B cell (primary cell): Measurements from ENCODE around the gene RUNDC1. TPM values are rescaled to one million over a fixed set of nuclear protein-coding genes. Genes with fewer than 3 reads are reported as not detected.
A peak's percentile ranks its signal among the peaks of the same experiment; 100 is the strongest.

ENCODE experiments used
- ATAC-seq: fragments of 200-7000 bp; cut with Tn5 transposase; one replicate; pipeline ENCODE4 v1.10.0; 2021; ENCODE audit warnings: low read depth, mild to moderate bottlenecking, moderate number of reproducible peaks, moderate library complexity
- CTCF ChIA-PET: fragments of 350-600 bp; sonication (Branson Sonifier 250); formaldehyde crosslinking; loops from one replicate; lab custom pipeline; 2021; ENCODE audit warnings: antibody characterized with exemption, inconsistent platforms; lab: Charles Lee
- POLR2A ChIA-PET: fragments of 350-600 bp; sonication (Branson Sonifier 250); formaldehyde crosslinking; loops from one replicate; lab custom pipeline; 2021; ENCODE audit warnings: antibody characterized with exemption; lab: Charles Lee
- DNase-seq: peaks from one replicate; pipeline ENCODE4 v3.0.0; 2013
- H2AFZ ChIP-seq: 2 replicates; pipeline ENCODE4 v1.6.1; 2012; ENCODE audit warnings: mild to moderate bottlenecking, low read depth, low read length; ENCODE audit not compliant: insufficient read depth, poor library complexity, severe bottlenecking
- H3K27ac ChIP-seq, 2 donors: 1 replicate in 1 of 2; 2 replicates in 1 of 2; pipeline ENCODE4 v1.5.1; 2012 to 2013; ENCODE audit warnings: low read length in 2 of 2, mild to moderate bottlenecking in 2 of 2, moderate library complexity in 1 of 2
- H3K27me3 ChIP-seq, 4 experiments: fragments of 200-600 bp in 1 of 4; sonication (generic) in 1 of 4; replicated peaks in 1 of 4; 1 replicate in 2 of 4; 2 replicates in 2 of 4; pipeline versions ENCODE4 v1.6.1 to v1.7.0; 2013 to 2016; ENCODE audit warnings: low read length in 3 of 4, mild to moderate bottlenecking in 2 of 4, mixed read lengths in 1 of 4, moderate library complexity in 1 of 4; ENCODE audit not compliant: insufficient read depth in 4 of 4, control insufficient read depth in 3 of 4; ENCODE audit errors: control extremely low read depth in 1 of 4
- H3K36me3 ChIP-seq, 2 experiments: replicated peaks in 1 of 2; 1 replicate in 1 of 2; 2 replicates in 1 of 2; pipeline versions ENCODE4 v1.6.1 to v1.7.1; 2013; ENCODE audit warnings: low read length in 1 of 2; ENCODE audit not compliant: insufficient read depth in 2 of 2, control insufficient read depth in 1 of 2; ENCODE audit errors: control extremely low read depth in 1 of 2, extremely low read depth in 1 of 2
- H3K4me1 ChIP-seq, 2 donors: fragments of 200-600 bp in 1 of 2; sonication (generic) in 1 of 2; 1 replicate in 1 of 2; 2 replicates in 1 of 2; pipeline versions ENCODE4 v1.5.1 to v1.6.1; 2013 to 2017; ENCODE audit warnings: low read length in 2 of 2; ENCODE audit not compliant: control insufficient read depth in 2 of 2, insufficient read depth in 2 of 2
- H3K4me2 ChIP-seq: replicated peaks from 2 replicates; pipeline ENCODE3; 2012; ENCODE audit warnings: mild to moderate bottlenecking, low read depth, low read length; ENCODE audit not compliant: poor library complexity, severe bottlenecking
- H3K4me3 ChIP-seq, 5 experiments: fragments of 200-600 bp in 1 of 5; sonication (generic) in 1 of 5; 1 replicate in 3 of 5; 2 replicates in 2 of 5; pipeline versions ENCODE4 v1.5.1 to v1.7.0; 2011 to 2016; ENCODE audit warnings: low read length in 4 of 5, mild to moderate bottlenecking in 4 of 5, low read depth in 2 of 5, control low read depth in 1 of 5, moderate library complexity in 1 of 5; ENCODE audit not compliant: insufficient read depth in 1 of 5; ENCODE audit errors: control extremely low read depth in 1 of 5, extremely low read depth in 1 of 5
- H3K79me2 ChIP-seq: fragments of 200-600 bp; sonication (generic); one replicate; pipeline ENCODE4 v1.6.0; 2016; ENCODE audit warnings: low read length; ENCODE audit not compliant: control insufficient read depth, insufficient read depth
- H3K9ac ChIP-seq: fragments of 200-600 bp; sonication (generic); 2 replicates; pipeline ENCODE4 v1.6.1; 2017; ENCODE audit warnings: mild to moderate bottlenecking, low read length, moderate library complexity
- H3K9me3 ChIP-seq, 3 donors: one replicate each; pipeline versions ENCODE4 v1.6.1 to v1.7.1; 2013; ENCODE audit warnings: low read length in 2 of 3; ENCODE audit not compliant: control insufficient read depth in 2 of 3, insufficient read depth in 1 of 3; ENCODE audit errors: control extremely low read depth in 1 of 3
- H4K20me1 ChIP-seq: 2 replicates; pipeline ENCODE4 v1.6.0; 2012; ENCODE audit warnings: mild to moderate bottlenecking, low read length; ENCODE audit not compliant: insufficient read depth, control insufficient read depth, poor library complexity, severe bottlenecking
- H3K27ac Mint-ChIP-seq: one replicate; pipeline ENCODE4 v1.8.0; 2021; ENCODE audit warnings: mixed read lengths
- H3K27me3 Mint-ChIP-seq: one replicate; pipeline ENCODE4 v1.8.0; 2021; ENCODE audit warnings: mixed read lengths
- H3K4me1 Mint-ChIP-seq: one replicate; pipeline ENCODE4 v1.8.0; 2021; ENCODE audit warnings: mixed read lengths
- H3K4me3 Mint-ChIP-seq: one replicate; pipeline ENCODE4 v1.8.0; 2021; ENCODE audit warnings: mixed read lengths
- H3K9me3 Mint-ChIP-seq: one replicate; pipeline ENCODE4 v1.8.0; 2022; ENCODE audit warnings: mixed read lengths; ENCODE audit not compliant: insufficient read depth
- EZH2 ChIP-seq: IDR thresholded peaks from 2 replicates; pipeline ENCODE4 v1.6.1; 2012; ENCODE audit warnings: borderline replicate concordance, low read depth, mild to moderate bottlenecking, moderate library complexity, low read length; ENCODE audit not compliant: insufficient read depth, poor library complexity, severe bottlenecking
- WGBS: methylation state at CpG from one replicate; pipeline ENCODE4 v1.1.5; 2013; ENCODE audit warnings: missing lambda C conversion rate; ENCODE audit not compliant: insufficient coverage; 5-methylcytosine and 5-hydroxymethylcytosine counted together
- intact Hi-C: fragments of 100-400 bp; cut with micrococcal nuclease; formaldehyde crosslinking; loops from one replicate; pipeline ENCODE4 v1.10.0; 2022
- polyA plus RNA-seq: library from polyadenylated mRNA; depleted of rRNA; stranded (reverse); fragments of >200 nt; gene quantifications from 2 replicates; pipeline ENCODE4 v1.2.3, GENCODE V29; 2012
- total RNA-seq, 2 donors: library from RNA; stranded (reverse); fragments of 120-200 nt in 1 of 2; gene quantifications; 1 replicate in 1 of 2; 2 replicates in 1 of 2; pipeline versions ENCODE4 v1.2.3 to v1.2.4, GENCODE V29; 2013 to 2022
- TF ChIP-seq, protein P1 (sequence below): fragments of 200-600 bp; IDR thresholded peaks from one replicate; pipeline ENCODE4 v1.8.0; 2022; ENCODE audit warnings: antibody characterized with exemption, mild to moderate bottlenecking

The RUNDC1 gene
- total and polyA plus RNA-seq, 2 donors (not counting 1 experiment from before 2014, with no cell fraction given), result 14.6 to 43.7 TPM

DNA sequence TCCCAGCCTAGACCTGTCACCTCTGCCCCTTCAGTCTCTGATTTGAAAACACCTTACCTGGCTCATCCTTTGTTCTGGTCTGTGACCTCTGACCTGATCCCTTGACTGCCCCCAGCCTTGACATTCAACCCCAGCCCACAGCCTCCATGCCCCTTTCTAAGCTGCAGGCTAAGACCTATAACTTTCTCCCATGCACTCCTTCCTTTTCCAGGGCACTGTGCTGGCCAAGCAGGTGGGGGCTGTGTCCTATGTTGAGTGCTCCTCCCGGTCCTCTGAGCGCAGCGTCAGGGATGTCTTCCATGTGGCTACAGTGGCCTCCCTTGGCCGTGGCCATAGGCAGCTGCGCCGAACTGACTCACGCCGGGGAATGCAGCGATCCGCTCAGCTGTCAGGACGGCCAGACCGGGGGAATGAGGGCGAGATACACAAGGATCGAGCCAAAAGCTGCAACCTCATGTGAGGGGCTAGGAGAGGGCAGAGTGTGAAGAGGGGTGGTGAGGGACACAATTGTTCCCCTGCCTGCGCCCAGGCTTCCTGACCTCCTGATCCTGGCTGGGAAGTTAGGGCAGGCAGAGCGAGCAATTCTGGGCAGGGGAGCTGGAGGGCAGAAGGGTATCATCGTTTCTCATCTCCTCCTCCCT is 48.0 kb downstream of the RUNDC1 start:
- ATAC-seq (no peak), DNase-seq (peak; percentile 27)
- Mint-ChIP-seq H3K4me3 (no peak overlapping the region), H3K9me3 (no peaks in the 10 kb centered on the region), H3K4me1 (peaks cover 13% of the 10 kb centered on the region), H3K27me3 (no peaks in the 10 kb centered on the region), H3K27ac (peak overlapping the region; percentile 29)
- Histone ChIP-seq H3K9me3 (no peaks in the 10 kb centered on the region), H3K4me1 (peaks cover 0 to 17% of the 10 kb centered on the region in 2 donors), H3K79me2 (no peaks in the 10 kb centered on the region), H3K27me3 (no peaks in the 10 kb centered on the region), H3K4me3 (no peak overlapping the region), H4K20me1 (no peaks in the 10 kb centered on the region), H2AFZ (no peak overlapping the region), H3K4me2 (no peak overlapping the region), H3K9ac (no peak overlapping the region), H3K36me3 (no peaks in the 10 kb centered on the region), H3K27ac (no peak overlapping the region)
- no peak for TF ChIP-seq EZH2
- TF ChIP-seq, protein P1, sequence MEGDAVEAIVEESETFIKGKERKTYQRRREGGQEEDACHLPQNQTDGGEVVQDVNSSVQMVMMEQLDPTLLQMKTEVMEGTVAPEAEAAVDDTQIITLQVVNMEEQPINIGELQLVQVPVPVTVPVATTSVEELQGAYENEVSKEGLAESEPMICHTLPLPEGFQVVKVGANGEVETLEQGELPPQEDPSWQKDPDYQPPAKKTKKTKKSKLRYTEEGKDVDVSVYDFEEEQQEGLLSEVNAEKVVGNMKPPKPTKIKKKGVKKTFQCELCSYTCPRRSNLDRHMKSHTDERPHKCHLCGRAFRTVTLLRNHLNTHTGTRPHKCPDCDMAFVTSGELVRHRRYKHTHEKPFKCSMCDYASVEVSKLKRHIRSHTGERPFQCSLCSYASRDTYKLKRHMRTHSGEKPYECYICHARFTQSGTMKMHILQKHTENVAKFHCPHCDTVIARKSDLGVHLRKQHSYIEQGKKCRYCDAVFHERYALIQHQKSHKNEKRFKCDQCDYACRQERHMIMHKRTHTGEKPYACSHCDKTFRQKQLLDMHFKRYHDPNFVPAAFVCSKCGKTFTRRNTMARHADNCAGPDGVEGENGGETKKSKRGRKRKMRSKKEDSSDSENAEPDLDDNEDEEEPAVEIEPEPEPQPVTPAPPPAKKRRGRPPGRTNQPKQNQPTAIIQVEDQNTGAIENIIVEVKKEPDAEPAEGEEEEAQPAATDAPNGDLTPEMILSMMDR, result no peak
- WGBS, result 96% methylated on average over 14 of the region's 17 CpGs
- ChIA-PET POLR2A (interaction anchor here (0.6 to 0.8 kb wide), 2 partner anchors 287 to 288 kb away, joined by 3 to 10 read pairs; no protein-coding TSS in a partner anchor), CTCF (interaction anchor here (0.6 kb wide), 2 partner anchors 174 to 588 kb away, joined by 3 to 4 read pairs; no protein-coding TSS in a partner anchor)
- intact Hi-C loops, result no loop called here

DNA sequence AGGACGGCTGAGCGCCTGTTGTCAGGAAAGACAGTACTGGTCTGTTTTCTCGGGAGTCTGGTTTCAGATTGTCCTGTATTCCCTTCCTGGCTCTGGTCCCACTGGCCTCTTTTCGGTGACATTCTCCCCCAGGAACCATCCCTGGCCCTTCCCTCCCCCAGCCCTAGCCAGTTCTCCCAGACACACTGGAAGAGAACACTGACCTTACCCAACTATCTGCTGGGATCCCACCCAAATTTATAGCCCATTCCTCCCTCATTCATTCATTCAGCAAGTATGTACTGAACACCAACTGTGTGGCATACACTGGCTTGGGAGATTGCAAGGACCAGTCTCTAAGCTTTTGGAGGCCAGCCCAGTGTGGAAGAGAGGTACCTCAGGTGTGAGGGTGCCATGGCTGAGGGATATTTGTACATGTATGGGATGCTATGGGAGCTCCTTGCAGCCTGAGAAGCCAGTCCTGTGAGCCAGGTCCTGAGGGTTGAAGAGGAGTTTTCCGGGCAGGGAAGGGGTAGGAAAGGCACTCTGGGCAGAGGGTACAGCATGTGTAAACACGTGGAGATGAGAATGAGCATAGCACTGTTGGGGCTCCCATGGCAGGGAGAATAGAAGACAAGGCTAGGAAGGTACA is 49.9 kb downstream of the RUNDC1 start:
- H3K27me3 ChIP-seq, result no peaks in the 10 kb centered on the region
- intact Hi-C loops, result no loop called here
- H3K36me3 ChIP-seq, result no peaks in the 10 kb centered on the region
- Mint-ChIP-seq H3K4me1 (peaks cover 3% of the 10 kb centered on the region), H3K27me3 (no peaks in the 10 kb centered on the region), H3K9me3 (no peaks in the 10 kb centered on the region), H3K4me3 (no peak overlapping the region), H3K27ac (no peak overlapping the region)
- peaks cover 0 to 3% of the 10 kb centered on the region in 2 donors for H3K4me1 ChIP-seq
- H3K79me2 ChIP-seq, result no peaks in the 10 kb centered on the region
- H3K9me3 ChIP-seq, result no peaks in the 10 kb centered on the region
- 90% methylated on average over 6 of the region's 6 CpGs for whole genome bisulfite sequencing
- no peak overlapping the region for H3K4me3 ChIP-seq
- TF ChIP-seq, protein P1, result no peak
- TF ChIP-seq EZH2, result no peak
- H4K20me1 ChIP-seq, result no peaks in the 10 kb centered on the region
- no peak overlapping the region for H3K4me2 ChIP-seq
- POLR2A ChIA-PET, result no interaction called here
- DNase-seq (no peak), ATAC-seq (no peak)
- CTCF ChIA-PET, result interaction anchor here (0.7 kb wide), 1 partner anchor 11 kb away, joined by 3 read pairs; no protein-coding TSS in a partner anchor
- no peak overlapping the region for H2AFZ ChIP-seq
- H3K27ac ChIP-seq, result no peak overlapping the region
- no peak overlapping the region for H3K9ac ChIP-seq
